ENCODE data around the gene TRAPPC14. TPM values are rescaled to one million over a fixed set of nuclear protein-coding genes. Genes with fewer than 3 reads are reported as not detected.

The TRAPPC14 gene
- total RNA-seq, 4 donors from 2014 or later = 9.3 to 20.2 (median 13.1) TPM

DNA sequence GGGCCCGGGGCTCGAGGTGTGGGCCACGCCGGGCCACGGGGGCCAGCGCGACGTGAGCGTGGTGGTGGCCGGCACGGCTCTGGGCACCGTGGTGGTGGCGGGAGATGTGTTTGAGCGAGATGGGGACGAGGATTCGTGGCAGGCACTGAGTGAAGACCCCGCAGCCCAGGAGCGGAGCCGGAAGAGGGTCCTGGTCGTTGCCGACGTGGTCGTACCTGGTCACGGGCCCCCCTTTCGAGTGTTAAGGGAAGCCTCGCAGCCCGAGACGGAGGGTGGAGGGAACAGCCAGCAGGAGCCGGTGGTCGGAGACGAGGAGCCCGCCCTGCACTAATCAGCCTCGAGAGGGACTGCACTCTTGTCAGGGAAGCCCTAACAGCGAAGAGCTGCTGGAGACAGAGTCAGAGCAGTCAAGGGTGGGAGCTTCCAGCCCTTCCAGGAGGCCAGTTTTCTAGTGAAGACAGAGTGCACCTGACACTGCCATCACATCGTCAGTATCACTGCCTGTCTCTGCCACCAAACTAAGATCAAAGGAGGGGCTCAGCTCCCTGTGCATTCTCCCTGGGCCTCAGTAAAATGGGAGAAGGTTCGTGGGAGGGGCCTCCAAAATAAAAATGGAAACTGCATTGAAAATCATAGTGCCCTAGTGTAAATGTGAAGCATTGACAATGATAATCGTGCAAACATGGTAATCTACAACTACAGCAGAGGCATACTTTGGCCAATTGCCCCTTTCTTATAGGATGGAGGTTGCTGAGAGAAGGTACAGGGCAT lies 30.5 kb downstream of the TRAPPC14 start:
- 14 to 29% methylated on average over 3 to 7 of the region's 37 CpGs for WGBS, 2 donors
- Histone ChIP-seq H3K36me3 (peaks cover 0 to 12% (median 0%) of the 10 kb centered on the region in 3 donors), H3K4me3 (peak overlapping the region; percentile 55 to 91 (median 84)), H3K4me1 (peaks cover 30 to 77% (median 33%) of the 10 kb centered on the region in 3 donors), H3K27me3 (no peaks in the 10 kb centered on the region), H3K27ac (peak overlapping the region; percentile 92 to 99 (median 98)), H3K9me3 (no peaks in the 10 kb centered on the region)
- no peak for DNase-seq
- intact Hi-C loops (cut with DNase I) = no loop called here
- TF ChIP-seq, protein P1, sequence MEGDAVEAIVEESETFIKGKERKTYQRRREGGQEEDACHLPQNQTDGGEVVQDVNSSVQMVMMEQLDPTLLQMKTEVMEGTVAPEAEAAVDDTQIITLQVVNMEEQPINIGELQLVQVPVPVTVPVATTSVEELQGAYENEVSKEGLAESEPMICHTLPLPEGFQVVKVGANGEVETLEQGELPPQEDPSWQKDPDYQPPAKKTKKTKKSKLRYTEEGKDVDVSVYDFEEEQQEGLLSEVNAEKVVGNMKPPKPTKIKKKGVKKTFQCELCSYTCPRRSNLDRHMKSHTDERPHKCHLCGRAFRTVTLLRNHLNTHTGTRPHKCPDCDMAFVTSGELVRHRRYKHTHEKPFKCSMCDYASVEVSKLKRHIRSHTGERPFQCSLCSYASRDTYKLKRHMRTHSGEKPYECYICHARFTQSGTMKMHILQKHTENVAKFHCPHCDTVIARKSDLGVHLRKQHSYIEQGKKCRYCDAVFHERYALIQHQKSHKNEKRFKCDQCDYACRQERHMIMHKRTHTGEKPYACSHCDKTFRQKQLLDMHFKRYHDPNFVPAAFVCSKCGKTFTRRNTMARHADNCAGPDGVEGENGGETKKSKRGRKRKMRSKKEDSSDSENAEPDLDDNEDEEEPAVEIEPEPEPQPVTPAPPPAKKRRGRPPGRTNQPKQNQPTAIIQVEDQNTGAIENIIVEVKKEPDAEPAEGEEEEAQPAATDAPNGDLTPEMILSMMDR (IDR thresholded peaks at IDR 0.05) = no peak
- TF ChIP-seq POLR2A (IDR thresholded peaks at IDR 0.05) = no peak

- Histone ChIP-seq H3K27me3 (no peaks in the 10 kb centered on the region), H3K27ac (peak within 1 kb of the TSS; percentile 92 to 99 (median 98)), H3K4me1 (peaks cover 30 to 78% (median 33%) of the 10 kb centered on the region in 3 donors), H3K9me3 (no peaks in the 10 kb centered on the region), H3K36me3 (peaks cover 0 to 16% (median 0%) of the 10 kb centered on the region in 3 donors), H3K4me3 (peak within 1 kb of the TSS; percentile 55 to 91 (median 84))
- TF ChIP-seq, protein P1 (IDR thresholded peaks at IDR 0.05) = no peak
- TF ChIP-seq POLR2A (IDR thresholded peaks at IDR 0.05) = peak in 1 of 4 donors; percentile 54
- DNase-seq = peak; percentile 53
- 0 to 1% methylated on average over 19 to 20 of the region's 85 CpGs for WGBS, 2 donors
- intact Hi-C loops (cut with DNase I) = no loop called here
Measured at GRCh38 chr7:100126931-100127865, 31.3 kb downstream of the TRAPPC14 start, which contains the start of gene MBLAC1. MBLAC1 (plus strand) TSS chr7:100126967; CDS start chr7:100127396, 429 bp downstream.

- TF ChIP-seq, protein P1 (IDR thresholded peaks at IDR 0.05) = peak in 1 of 6 experiments; percentile 20
- peak in 1 of 4 donors; percentile 39 for TF ChIP-seq POLR2A (IDR thresholded peaks at IDR 0.05)
- Histone ChIP-seq H3K27me3 (no peaks in the 10 kb centered on the region), H3K4me1 (peaks cover 30 to 77% (median 33%) of the 10 kb centered on the region in 3 donors), H3K27ac (peak overlapping the region; percentile 92 to 99 (median 98)), H3K4me3 (peak overlapping the region; percentile 55 to 91 (median 84)), H3K36me3 (peaks cover 0 to 16% (median 0%) of the 10 kb centered on the region in 3 donors), H3K9me3 (no peaks in the 10 kb centered on the region)
- DNase-seq = no peak
- 7 to 12% methylated on average over 21 to 22 of the region's 29 CpGs for WGBS, 2 donors
- intact Hi-C loops (cut with DNase I) = no loop called here
Measured at GRCh38 chr7:100126239-100126930, 32.1 kb downstream of the TRAPPC14 start.

- intact Hi-C loops (cut with DNase I) = no loop called here
- H3K9me3 ChIP-seq = no peaks in the 10 kb centered on the region
- 72 to 77% methylated on average over 4 of the region's 4 CpGs for WGBS, 2 donors
- H3K27ac ChIP-seq = peak overlapping the region in 3 of 4 donors; percentile 92 to 99 (median 97)
- H3K4me3 ChIP-seq = no peak overlapping the region
- H3K36me3 ChIP-seq = peaks cover 0 to 16% (median 0%) of the 10 kb centered on the region in 3 donors
- TF ChIP-seq POLR2A (IDR thresholded peaks at IDR 0.05) = no peak
- TF ChIP-seq, protein P1 (IDR thresholded peaks at IDR 0.05) = no peak
- peaks cover 33 to 78% (median 35%) of the 10 kb centered on the region in 3 donors for H3K4me1 ChIP-seq
- DNase-seq = no peak
- H3K27me3 ChIP-seq = no peaks in the 10 kb centered on the region
Measured at GRCh38 chr7:100124301-100125230, 34.0 kb downstream of the TRAPPC14 start.
